GM12875 (cell line): ENCODE data around the gene TRAF2.
A peak's percentile ranks its signal among the peaks of the same experiment; 100 is the strongest.

Source experiments
- H3K4me3 ChIP-seq: one replicate; pipeline ENCODE4 v1.5.1; 2011; ENCODE audit warnings: low read depth, low read length, control low read depth
- CTCF ChIP-seq: IDR thresholded peaks from 2 replicates; pipeline ENCODE4 v1.5.1; 2011; ENCODE audit warnings: low read depth, mild to moderate bottlenecking, control low read depth, inconsistent platforms, low read length, moderate library complexity, borderline replicate concordance; ENCODE audit not compliant: insufficient read depth

Gene TRAF2

GRCh38 chr9:136899196-136899595, 12.9 kb downstream of the TRAF2 start:
- H3K4me3 ChIP-seq: no peak overlapping the region
- peak; percentile 13; the same call in 1 of the 2 replicates for TF ChIP-seq CTCF

- TF ChIP-seq CTCF: no peak
- no peak overlapping the region for H3K4me3 ChIP-seq
Measured at GRCh38 chr9:136900556-136900955, 14.2 kb downstream of the TRAF2 start.

GRCh38 chr9:136900988-136901515, 14.7 kb downstream of the TRAF2 start:
- H3K4me3 ChIP-seq: no peak overlapping the region
- no peak for TF ChIP-seq CTCF

GRCh38 chr9:136901516-136902258, 15.4 kb downstream of the TRAF2 start:
- no peak for TF ChIP-seq CTCF
- peak overlapping the region; percentile 0 for H3K4me3 ChIP-seq

GRCh38 chr9:136902259-136902821, 16.0 kb downstream of the TRAF2 start:
- peak overlapping the region; percentile 0 for H3K4me3 ChIP-seq
- TF ChIP-seq CTCF: no peak

- no peak for TF ChIP-seq CTCF
- no peak overlapping the region for H3K4me3 ChIP-seq
Measured at GRCh38 chr9:136903041-136903554, 16.8 kb downstream of the TRAF2 start.

GRCh38 chr9:136906266-136906665, 19.9 kb downstream of the TRAF2 start:
- TF ChIP-seq CTCF: no peak
- no peak overlapping the region for H3K4me3 ChIP-seq
